H9 (cell line): ENCODE data around the gene KATNA1. TPM values are rescaled to one million over a fixed set of nuclear protein-coding genes. Genes with fewer than 3 reads are reported as not detected.

Experiments used
- DNase-seq: peaks from one replicate; pipeline ENCODE4 v3.0.0-alpha.2; 2017
- H2AFZ ChIP-seq: one replicate; pipeline ENCODE4 v1.6.1; 2013; ENCODE audit warnings: mild to moderate bottlenecking, low read length, control low read depth, moderate library complexity
- H2AK5ac ChIP-seq: 2 replicates; pipeline ENCODE4 v1.6.1; 2013; ENCODE audit warnings: low read length, control low read depth, mixed read lengths; ENCODE audit not compliant: insufficient read length
- H2BK120ac ChIP-seq: one replicate; pipeline ENCODE4 v1.6.1; 2013; ENCODE audit warnings: low read depth, mild to moderate bottlenecking, low read length, control low read depth, inconsistent platforms; ENCODE audit not compliant: poor library complexity, severe bottlenecking
- H2BK12ac ChIP-seq: 2 replicates; pipeline ENCODE4 v1.6.1; 2013; ENCODE audit warnings: low read length, control low read depth, mixed read lengths, low read depth; ENCODE audit not compliant: insufficient read length
- H2BK15ac ChIP-seq: 2 replicates; pipeline ENCODE4 v1.6.1; 2013; ENCODE audit warnings: low read depth, low read length, control low read depth
- H2BK20ac ChIP-seq: one replicate; pipeline ENCODE4 v1.6.1; 2013; ENCODE audit warnings: low read depth, mild to moderate bottlenecking, low read length, control low read depth, inconsistent platforms; ENCODE audit not compliant: poor library complexity, severe bottlenecking
- H2BK5ac ChIP-seq: 2 replicates; pipeline ENCODE4 v1.6.1; 2013; ENCODE audit warnings: low read length, control low read depth, mixed read lengths; ENCODE audit not compliant: insufficient read length
- H3K14ac ChIP-seq: 2 replicates; pipeline ENCODE4 v1.6.1; 2013; ENCODE audit warnings: low read length, control low read depth; ENCODE audit not compliant: insufficient read depth
- H3K18ac ChIP-seq: 2 replicates; pipeline ENCODE4 v1.6.1; 2013; ENCODE audit warnings: low read depth, mild to moderate bottlenecking, mixed read lengths, low read length, control low read depth; ENCODE audit not compliant: insufficient read length
- H3K23ac ChIP-seq: 2 replicates; pipeline ENCODE4 v1.6.1; 2013; ENCODE audit warnings: low read length, control low read depth, mixed read lengths, low read depth; ENCODE audit not compliant: insufficient read length
- H3K23me2 ChIP-seq: 2 replicates; pipeline ENCODE4 v1.6.1; 2013; ENCODE audit warnings: low read depth, mild to moderate bottlenecking, mixed read lengths, low read length, control low read depth; ENCODE audit not compliant: insufficient read length, poor library complexity, severe bottlenecking
- H3K27ac ChIP-seq: 2 replicates; pipeline ENCODE4 v1.5.1; 2013; ENCODE audit warnings: low read length, control low read depth, mixed read lengths, low read depth; ENCODE audit not compliant: insufficient read length
- H3K27me3 ChIP-seq: 2 replicates; pipeline ENCODE4 v1.6.1; 2013; ENCODE audit warnings: low read length, control low read depth, inconsistent platforms; ENCODE audit not compliant: insufficient read depth
- H3K4ac ChIP-seq: 2 replicates; pipeline ENCODE4 v1.6.1; 2013; ENCODE audit warnings: low read depth, mild to moderate bottlenecking, control low read depth, inconsistent platforms, low read length, moderate library complexity
- H3K4me1 ChIP-seq: 2 replicates; pipeline ENCODE4 v1.6.1; 2013; ENCODE audit warnings: low read length, control low read depth, inconsistent platforms; ENCODE audit not compliant: insufficient read depth
- H3K4me2 ChIP-seq: 2 replicates; pipeline ENCODE4 v1.6.1; 2013; ENCODE audit warnings: low read length, control low read depth, mixed read lengths; ENCODE audit not compliant: insufficient read length, insufficient read depth
- H3K56ac ChIP-seq: 2 replicates; pipeline ENCODE4 v1.6.1; 2013; ENCODE audit warnings: low read depth, mild to moderate bottlenecking, mixed read lengths, low read length, control low read depth; ENCODE audit not compliant: insufficient read length
- H3K79me1 ChIP-seq: 2 replicates; pipeline ENCODE4 v1.6.1; 2013; ENCODE audit warnings: low read depth, mild to moderate bottlenecking, moderate library complexity, low read length, control low read depth, inconsistent platforms; ENCODE audit not compliant: insufficient read depth, poor library complexity, severe bottlenecking
- H3K79me2 ChIP-seq: 2 replicates; pipeline ENCODE4 v1.6.1; 2013; ENCODE audit warnings: low read length, control low read depth, inconsistent platforms; ENCODE audit not compliant: insufficient read depth
- H3K9ac ChIP-seq: 2 replicates; pipeline ENCODE4 v1.6.1; 2013; ENCODE audit warnings: low read length, control low read depth, mixed read lengths; ENCODE audit not compliant: insufficient read length; ENCODE audit errors: extremely low read depth
- H3K9me3 ChIP-seq: one replicate; pipeline ENCODE4 v1.6.1; 2013; ENCODE audit warnings: low read depth, low read length, inconsistent platforms; ENCODE audit not compliant: control insufficient read depth
- H3T11ph ChIP-seq: one replicate; pipeline ENCODE4 v1.6.1; 2013; ENCODE audit warnings: mild to moderate bottlenecking, low read length, control low read depth, inconsistent platforms
- H4K20me1 ChIP-seq: one replicate; pipeline ENCODE4 v1.6.1; 2013; ENCODE audit not compliant: control insufficient read depth, insufficient read length, insufficient read depth
- H4K5ac ChIP-seq: 2 replicates; pipeline ENCODE4 v1.6.1; 2013; ENCODE audit warnings: low read depth, mild to moderate bottlenecking, mixed read lengths, low read length, control low read depth; ENCODE audit not compliant: insufficient read length
- H4K8ac ChIP-seq: replicated peaks from 2 replicates; pipeline ENCODE4 v1.6.1; 2013; ENCODE audit warnings: low read length, control low read depth, mixed read lengths, low read depth; ENCODE audit not compliant: insufficient read length
- H4K91ac ChIP-seq: 2 replicates; pipeline ENCODE4 v1.6.1; 2013; ENCODE audit warnings: low read depth, mild to moderate bottlenecking, moderate library complexity, mixed read lengths, low read length, control low read depth; ENCODE audit not compliant: insufficient read length
- H3K27ac Mint-ChIP-seq, 3 experiments: 2 replicates in 2 of 3; 3 replicates in 1 of 3; pipeline ENCODE4 v1.8.0; 2020 to 2021; ENCODE audit warnings: mixed read lengths in 3 of 3, mild to moderate bottlenecking in 1 of 3, moderate library complexity in 1 of 3
- H3K27me3 Mint-ChIP-seq: 2 replicates; pipeline ENCODE4 v1.8.0; 2021; ENCODE audit warnings: low read depth, mild to moderate bottlenecking, moderate library complexity, mixed read lengths
- H3K36me3 Mint-ChIP-seq, 3 experiments: 2 replicates in 2 of 3; 3 replicates in 1 of 3; pipeline ENCODE4 v1.8.0; 2020 to 2021; ENCODE audit warnings: low read depth in 3 of 3, mixed read lengths in 3 of 3; ENCODE audit not compliant: insufficient read depth in 1 of 3
- H3K4me1 Mint-ChIP-seq, 2 experiments: 2 replicates each; pipeline ENCODE4 v1.8.0; 2020; ENCODE audit warnings: mixed read lengths in 2 of 2
- H3K4me3 Mint-ChIP-seq, 2 experiments: 2 replicates in 1 of 2; 3 replicates in 1 of 2; pipeline ENCODE4 v1.8.0; 2020 to 2021; ENCODE audit warnings: mild to moderate bottlenecking in 2 of 2, mixed read lengths in 2 of 2, moderate library complexity in 1 of 2
- H3K9me3 Mint-ChIP-seq, 2 experiments: 2 replicates in 1 of 2; 3 replicates in 1 of 2; pipeline ENCODE4 v1.8.0; 2020; ENCODE audit warnings: mild to moderate bottlenecking in 2 of 2, mixed read lengths in 2 of 2, moderate library complexity in 1 of 2
- WGBS: extraction: QIAGEN DNeasy Blood & Tissue Kit; methylation state at CpG from one replicate; pipeline ENCODE4 v1.1.7; 2013; ENCODE audit warnings: missing lambda C conversion rate, low lambda C conversion rate, mixed read lengths; ENCODE audit not compliant: insufficient read length; ENCODE audit errors: extremely low coverage; 5-methylcytosine and 5-hydroxymethylcytosine counted together
- total RNA-seq: library from RNA; stranded (reverse); gene quantifications from 2 replicates; pipeline ENCODE4 v1.2.1, GENCODE V29; 2021
- TF ChIP-seq, protein P1 (sequence below): fragments of 200-600 bp; sonication (generic); conservative IDR thresholded peaks from 3 replicates; pipeline ENCODE4 v1.8.0; 2021; ENCODE audit warnings: antibody characterized with exemption, mild to moderate bottlenecking

The KATNA1 gene
- total RNA-seq, 1 experiment from 2014 or later = 18.3 TPM

GRCh38 chr6:149581349-149581748 is 67.2 kb downstream of the KATNA1 start:
- Histone ChIP-seq H3K79me1 (no peaks in the 10 kb centered on the region), H2BK15ac (no peak overlapping the region), H3K4me2 (no peak overlapping the region), H4K5ac (no peak overlapping the region), H3K23ac (no peak overlapping the region), H3T11ph (no peak overlapping the region), H3K27ac (no peak overlapping the region), H2BK120ac (no peak overlapping the region), H3K27me3 (no peaks in the 10 kb centered on the region), H3K4ac (no peak overlapping the region), H3K79me2 (no peaks in the 10 kb centered on the region), H4K8ac (no peak overlapping the region), H2BK20ac (no peak overlapping the region), H2AFZ (no peak overlapping the region), H3K56ac (no peak overlapping the region), H3K18ac (no peak overlapping the region), H4K20me1 (no peaks in the 10 kb centered on the region), H3K23me2 (no peaks in the 10 kb centered on the region), H2AK5ac (no peak overlapping the region), H3K9ac (no peak overlapping the region), H2BK5ac (no peak overlapping the region), H2BK12ac (no peak overlapping the region), H4K91ac (no peak overlapping the region), H3K4me1 (no peaks in the 10 kb centered on the region), H3K9me3 (no peaks in the 10 kb centered on the region), H3K14ac (no peak overlapping the region)
- Mint-ChIP-seq H3K4me1 (no peaks in the 10 kb centered on the region), H3K9me3 (no peaks in the 10 kb centered on the region), H3K27ac (no peak overlapping the region), H3K4me3 (no peak overlapping the region), H3K36me3 (peaks cover 20 to 67% (median 64%) of the 10 kb centered on the region in 3 experiments), H3K27me3 (no peaks in the 10 kb centered on the region)
- WGBS = no CpG with 5 or more reads among the region's 5 CpGs
- no peak for DNase-seq
- TF ChIP-seq, protein P1, sequence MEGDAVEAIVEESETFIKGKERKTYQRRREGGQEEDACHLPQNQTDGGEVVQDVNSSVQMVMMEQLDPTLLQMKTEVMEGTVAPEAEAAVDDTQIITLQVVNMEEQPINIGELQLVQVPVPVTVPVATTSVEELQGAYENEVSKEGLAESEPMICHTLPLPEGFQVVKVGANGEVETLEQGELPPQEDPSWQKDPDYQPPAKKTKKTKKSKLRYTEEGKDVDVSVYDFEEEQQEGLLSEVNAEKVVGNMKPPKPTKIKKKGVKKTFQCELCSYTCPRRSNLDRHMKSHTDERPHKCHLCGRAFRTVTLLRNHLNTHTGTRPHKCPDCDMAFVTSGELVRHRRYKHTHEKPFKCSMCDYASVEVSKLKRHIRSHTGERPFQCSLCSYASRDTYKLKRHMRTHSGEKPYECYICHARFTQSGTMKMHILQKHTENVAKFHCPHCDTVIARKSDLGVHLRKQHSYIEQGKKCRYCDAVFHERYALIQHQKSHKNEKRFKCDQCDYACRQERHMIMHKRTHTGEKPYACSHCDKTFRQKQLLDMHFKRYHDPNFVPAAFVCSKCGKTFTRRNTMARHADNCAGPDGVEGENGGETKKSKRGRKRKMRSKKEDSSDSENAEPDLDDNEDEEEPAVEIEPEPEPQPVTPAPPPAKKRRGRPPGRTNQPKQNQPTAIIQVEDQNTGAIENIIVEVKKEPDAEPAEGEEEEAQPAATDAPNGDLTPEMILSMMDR = no peak
